DMS79 treated with DMSO at 0.1 percent for 48 hours (cell line): Measurements from ENCODE around the gene MYO1G.
"Not testable (repeated sequence)": the region's sequence is repeated elsewhere in the genome, so short reads cannot be mapped to it uniquely, and the experiment has no call there.

Source experiments
- DNase-seq: peaks from one replicate; lab custom pipeline; 2025; lab: John Stamatoyannopoulos, UW

MYO1G gene

DNA sequence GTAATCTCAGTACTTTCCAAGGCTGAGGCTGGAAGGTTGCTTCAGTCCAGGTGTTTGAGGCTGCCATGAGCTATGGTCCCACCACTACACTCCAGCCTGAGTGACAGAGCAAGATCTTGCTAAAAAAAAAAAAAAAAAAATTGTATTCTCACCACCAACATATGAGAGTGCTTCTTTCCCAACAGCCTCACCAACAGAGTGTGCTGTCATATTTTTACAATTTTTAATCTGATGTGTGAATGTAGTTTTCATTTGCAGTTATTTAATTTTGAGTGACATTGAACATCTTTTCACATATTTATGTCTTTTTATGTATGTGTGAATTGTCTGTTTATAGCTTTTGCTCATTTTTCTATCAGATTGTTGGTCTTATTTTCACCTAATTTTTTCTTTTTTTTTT, 35.2 kb downstream of the MYO1G start:
- DNase-seq = no peak

- DNase-seq = no peak
Measured at GRCh38 chr7:44937426-44937825, 41.4 kb downstream of the MYO1G start.

DNA sequence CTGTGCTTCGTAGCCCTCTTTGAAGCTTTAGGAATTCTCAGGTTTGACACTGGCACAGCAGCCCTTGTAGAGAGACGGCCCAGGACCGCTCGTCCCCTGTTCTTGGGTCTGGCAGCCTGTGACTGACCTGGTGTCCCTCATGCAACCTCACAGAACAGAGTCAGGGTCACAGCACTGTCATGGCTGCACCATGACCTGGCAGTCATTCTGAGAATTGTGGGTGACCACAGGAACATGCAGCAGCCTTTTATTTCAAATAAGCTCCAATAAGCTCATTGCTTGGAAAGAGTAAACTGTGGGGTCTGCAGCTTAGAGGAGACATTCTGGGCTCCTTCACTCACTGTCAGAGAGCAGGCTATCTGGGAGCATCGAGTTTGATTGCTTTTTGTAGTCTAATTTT, 42.5 kb downstream of the MYO1G start:
- no peak for DNase-seq

GRCh38 chr7:44935583-44935982, 43.2 kb downstream of the MYO1G start:
- no peak for DNase-seq

DNA sequence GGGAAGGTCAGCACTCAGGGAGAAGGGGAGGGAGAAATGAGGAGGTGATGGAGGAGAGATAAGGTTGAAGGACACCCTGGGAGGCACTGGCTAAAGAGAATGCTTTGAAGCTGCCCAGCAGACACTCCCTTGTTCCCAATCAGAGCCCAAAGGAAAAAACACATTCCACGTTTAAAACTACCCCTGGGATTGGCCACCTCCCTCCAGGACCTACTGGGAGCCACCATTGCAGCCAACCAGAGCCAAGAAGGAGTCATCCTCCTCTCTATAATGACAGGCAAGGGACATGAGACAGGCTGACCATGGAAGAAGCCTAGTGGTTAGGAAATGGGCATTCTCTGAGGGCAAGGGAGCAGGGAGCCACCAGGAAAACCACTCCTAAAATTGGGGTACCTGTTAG, 43.8 kb downstream of the MYO1G start:
- no peak for DNase-seq

DNA sequence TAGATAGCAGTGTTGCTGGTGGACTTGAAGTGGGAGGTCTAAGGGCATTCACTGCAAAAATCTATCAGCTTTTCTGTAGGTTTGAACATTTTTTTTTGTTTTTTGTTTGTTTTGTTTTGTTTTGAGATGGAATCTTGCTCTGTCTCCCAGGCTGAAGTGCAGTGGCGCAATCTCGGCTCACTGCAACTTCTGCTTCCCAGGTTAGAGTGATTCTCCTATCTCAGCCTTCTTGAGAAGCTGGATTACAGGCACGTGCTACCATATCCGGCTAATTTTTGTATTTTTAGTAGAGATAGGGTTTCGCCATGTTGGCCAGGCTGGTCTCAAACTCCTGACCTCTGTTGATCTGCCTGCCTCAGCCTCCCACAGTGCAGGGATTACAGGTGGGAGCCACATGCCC, 44.3 kb downstream of the MYO1G start:
- DNase-seq = not testable (repeated sequence)

- DNase-seq = no peak
Measured at GRCh38 chr7:44930921-44931320, 47.9 kb downstream of the MYO1G start.

DNA sequence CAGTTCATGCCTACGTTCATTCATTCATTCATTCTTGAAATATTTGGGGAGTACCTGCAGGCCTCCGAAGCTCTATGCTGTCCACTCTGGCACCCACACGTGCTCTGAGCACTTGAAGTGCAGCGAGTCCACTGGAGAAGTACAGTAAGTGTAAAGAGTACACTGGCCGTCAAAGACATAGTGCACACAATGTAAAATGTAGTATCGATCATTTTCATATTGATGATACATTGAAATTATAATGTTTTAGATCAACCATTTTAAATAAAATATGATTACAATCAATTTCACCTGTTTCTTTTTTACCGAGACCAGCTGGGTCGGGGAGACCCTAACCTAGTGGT, 56.5 kb downstream of the MYO1G start:
- DNase-seq = no peak

- DNase-seq = peak; percentile 28
Measured at GRCh38 chr7:44921607-44922350, 57.0 kb downstream of the MYO1G start.

DNA sequence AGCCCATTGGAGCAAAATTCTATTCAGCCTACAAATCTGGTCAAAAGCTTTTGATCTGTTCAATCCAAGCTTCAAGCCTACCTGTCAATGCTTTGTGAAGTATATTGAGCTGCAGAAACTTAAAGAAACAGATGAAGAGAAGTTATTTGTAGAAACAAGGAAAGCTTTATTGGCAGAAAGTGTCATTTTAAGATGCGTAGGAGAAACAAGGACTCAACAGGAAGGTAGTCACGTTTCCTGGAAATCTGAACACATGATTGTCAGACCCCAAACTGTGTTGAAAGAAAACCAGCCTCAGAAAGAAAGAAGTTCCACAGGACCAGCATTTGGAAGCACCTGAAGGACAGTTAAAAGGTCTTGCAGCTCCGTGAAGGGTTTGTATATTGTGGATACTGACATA, 58.7 kb downstream of the MYO1G start:
- DNase-seq = no peak

- no peak for DNase-seq
Measured at GRCh38 chr7:44918029-44918428, 60.8 kb downstream of the MYO1G start.

GRCh38 chr7:44917465-44917864, 61.4 kb downstream of the MYO1G start:
- no peak for DNase-seq

GRCh38 chr7:44914992-44915607, 63.7 kb downstream of the MYO1G start:
- peak; percentile 64 for DNase-seq

GRCh38 chr7:44912775-44913347, 66.0 kb downstream of the MYO1G start:
- DNase-seq = no peak
